CD14-positive monocyte (primary cell): Measurements from ENCODE around the gene MORN5. TPM values are rescaled to one million over a fixed set of nuclear protein-coding genes. Genes with fewer than 3 reads are reported as not detected.

Experiments
- DNase-seq, 3 donors: peaks; one replicate each; pipeline ENCODE4 v3.0.0-alpha.2; 2011 to 2022
- H2AFZ ChIP-seq: 2 replicates; pipeline ENCODE4 v1.6.0; 2012; ENCODE audit warnings: mild to moderate bottlenecking, low read depth, low read length, inconsistent platforms; ENCODE audit not compliant: insufficient read depth, poor library complexity, severe bottlenecking
- H3K27ac ChIP-seq, 2 donors: 1 replicate in 1 of 2; 2 replicates in 1 of 2; pipeline ENCODE4 v1.5.1; 2012 to 2013; ENCODE audit warnings: low read length in 2 of 2, control low read depth in 1 of 2, inconsistent platforms in 1 of 2, low read depth in 1 of 2, mild to moderate bottlenecking in 1 of 2
- H3K27me3 ChIP-seq, 2 donors: one replicate each; pipeline versions ENCODE4 v1.6.0 to v1.6.1; 2011 to 2013; ENCODE audit warnings: low read length in 2 of 2; ENCODE audit not compliant: control insufficient read depth in 2 of 2, insufficient read depth in 2 of 2
- H3K36me3 ChIP-seq, 2 donors: replicated peaks in 1 of 2; 1 replicate in 1 of 2; 2 replicates in 1 of 2; pipeline versions ENCODE4 v1.5.1 to v1.6.1; 2012 to 2013; ENCODE audit warnings: low read length in 2 of 2, control low read depth in 1 of 2, inconsistent platforms in 1 of 2, mild to moderate bottlenecking in 1 of 2; ENCODE audit not compliant: insufficient read depth in 2 of 2, control insufficient read depth in 1 of 2
- H3K4me1 ChIP-seq, 2 donors: 1 replicate in 1 of 2; 2 replicates in 1 of 2; pipeline versions ENCODE4 v1.5.1 to v1.6.1; 2012 to 2013; ENCODE audit warnings: low read length in 2 of 2, control low read depth in 1 of 2, inconsistent platforms in 1 of 2, mild to moderate bottlenecking in 1 of 2, moderate library complexity in 1 of 2; ENCODE audit not compliant: insufficient read depth in 2 of 2, control insufficient read depth in 1 of 2
- H3K4me2 ChIP-seq: replicated peaks from 2 replicates; pipeline ENCODE3; 2012; ENCODE audit warnings: low read length, moderate library complexity, mild to moderate bottlenecking; ENCODE audit not compliant: poor library complexity, severe bottlenecking; ENCODE audit errors: extremely low read depth
- H3K4me3 ChIP-seq, 3 experiments: fragments of 200-600 bp in 1 of 3; sonication (generic) in 1 of 3; replicated peaks in 1 of 3; 1 replicate in 2 of 3; 2 replicates in 1 of 3; pipeline ENCODE4 v1.5.1; 2011 to 2013; ENCODE audit warnings: low read length in 3 of 3, mild to moderate bottlenecking in 3 of 3, control low read depth in 2 of 3, low read depth in 2 of 3, inconsistent platforms in 1 of 3, moderate library complexity in 1 of 3
- H3K79me2 ChIP-seq: 2 replicates; pipeline ENCODE4 v1.6.0; 2012; ENCODE audit warnings: mild to moderate bottlenecking, control low read depth, inconsistent platforms, low read length, moderate library complexity; ENCODE audit not compliant: insufficient read depth
- H3K9ac ChIP-seq: 2 replicates; pipeline ENCODE4 v1.6.0; 2017; ENCODE audit warnings: low read length, mild to moderate bottlenecking; ENCODE audit not compliant: insufficient read depth, poor library complexity, severe bottlenecking
- H3K9me3 ChIP-seq, 2 donors: replicated peaks in 1 of 2; 1 replicate in 1 of 2; 2 replicates in 1 of 2; pipeline versions ENCODE4 v1.5.1 to v1.6.1; 2012 to 2013; ENCODE audit warnings: low read length in 2 of 2, control low read depth in 1 of 2; ENCODE audit not compliant: control insufficient read depth in 1 of 2, insufficient read depth in 1 of 2
- H4K20me1 ChIP-seq: 2 replicates; pipeline ENCODE4 v1.6.0; 2012; ENCODE audit warnings: mild to moderate bottlenecking, low read length, control low read depth, moderate library complexity; ENCODE audit not compliant: insufficient read depth
- H3K27ac Mint-ChIP-seq, 7 donors: one replicate each; pipeline ENCODE4 v1.8.0; 2020; ENCODE audit warnings: mild to moderate bottlenecking in 7 of 7, mixed read lengths in 7 of 7, moderate library complexity in 6 of 7, inconsistent platforms in 2 of 7
- H3K27me3 Mint-ChIP-seq, 3 donors: one replicate each; pipeline ENCODE4 v1.8.0; 2021 to 2022; ENCODE audit warnings: low read depth in 3 of 3, mild to moderate bottlenecking in 3 of 3, mixed read lengths in 3 of 3, moderate library complexity in 3 of 3, inconsistent platforms in 1 of 3
- H3K36me3 Mint-ChIP-seq, 2 donors: one replicate each; pipeline ENCODE4 v1.8.0; 2020; ENCODE audit warnings: mixed read lengths in 2 of 2, inconsistent platforms in 1 of 2, mild to moderate bottlenecking in 1 of 2
- H3K4me1 Mint-ChIP-seq: one replicate; pipeline ENCODE4 v1.8.0; 2020; ENCODE audit warnings: mild to moderate bottlenecking, mixed read lengths
- H3K4me3 Mint-ChIP-seq, 2 donors: one replicate each; pipeline ENCODE4 v1.8.0; 2020; ENCODE audit warnings: mild to moderate bottlenecking in 2 of 2, mixed read lengths in 2 of 2, moderate library complexity in 1 of 2
- H3K9me3 Mint-ChIP-seq, 7 donors: one replicate each; pipeline ENCODE4 v1.8.0; 2020 to 2022; ENCODE audit warnings: mixed read lengths in 7 of 7, mild to moderate bottlenecking in 6 of 7, moderate library complexity in 6 of 7, inconsistent platforms in 2 of 7
- WGBS: methylation state at CpG from one replicate; pipeline ENCODE4 v1.1.5; 2013; ENCODE audit warnings: missing lambda C conversion rate; ENCODE audit not compliant: insufficient coverage; 5-methylcytosine and 5-hydroxymethylcytosine counted together
- intact Hi-C, 2 donors: fragments of 100-400 bp; cut with micrococcal nuclease; formaldehyde crosslinking; loops; one replicate each; pipeline versions ENCODE4 v1.15.0 to v1.15.1; 2023
- polyA plus RNA-seq, 3 donors: library from polyadenylated mRNA; depleted of rRNA in 1 of 3; unstranded in 2 of 3; stranded (reverse) in 1 of 3; fragments of 300-500 nt in 2 of 3; fragments of >200 nt in 1 of 3; fragmentation: Illumina TruSeq in 2 of 3; gene quantifications; 1 replicate in 2 of 3; 2 replicates in 1 of 3; pipeline ENCODE4 v1.2.3, GENCODE V29; 2012 to 2021
- TF ChIP-seq, protein P1 (sequence below): fragments of 200-600 bp; IDR thresholded peaks from one replicate; pipeline ENCODE4 v1.8.0; 2022; ENCODE audit warnings: antibody characterized with exemption, mild to moderate bottlenecking

The MORN5 gene
- polyA plus RNA-seq, 3 donors: not detected

DNA sequence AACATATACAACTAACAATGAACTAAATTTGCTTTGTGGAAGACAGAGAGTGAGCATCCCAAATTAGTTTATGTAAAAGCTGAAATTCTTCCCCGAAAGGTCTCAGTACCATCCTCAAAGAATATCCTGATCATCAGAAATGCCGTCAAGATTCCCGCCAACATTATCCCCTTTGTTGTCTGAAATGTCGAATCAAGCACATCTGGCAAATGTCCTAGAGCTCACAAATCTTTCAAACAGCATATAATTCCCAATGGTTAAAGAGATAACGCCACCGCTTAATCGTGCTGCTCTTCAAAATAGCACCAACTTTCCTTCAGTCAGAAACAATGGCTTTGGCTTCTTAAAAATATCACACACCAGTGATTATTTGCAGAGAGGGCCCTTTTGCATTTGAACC is 23.8 kb downstream of the MORN5 start:
- DNase-seq: no peak

DNA sequence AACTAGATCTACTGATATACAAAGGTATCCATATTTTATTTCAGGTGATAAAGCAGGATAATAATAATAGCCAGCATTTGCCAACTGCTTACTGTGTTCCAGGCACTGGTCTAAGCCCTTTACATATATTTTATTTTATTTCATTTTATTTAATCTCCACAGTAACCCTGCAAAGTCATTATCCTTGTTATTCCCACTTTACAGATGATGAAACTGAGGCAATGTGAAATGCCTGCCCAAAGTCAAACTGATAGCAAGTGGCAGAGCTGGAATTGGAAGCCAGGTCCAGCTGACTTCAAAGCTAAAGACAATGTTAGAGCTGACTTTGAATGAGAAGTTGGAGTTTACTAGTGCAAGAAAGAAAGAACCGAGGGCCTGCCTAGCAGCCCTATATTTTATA is 24.8 kb downstream of the MORN5 start:
- peaks cover 0 to 2% (median 0%) of the 10 kb centered on the region in 7 donors for H3K9me3 Mint-ChIP-seq
- H3K27me3 Mint-ChIP-seq: peaks cover 0 to 6% (median 5%) of the 10 kb centered on the region in 3 donors
- Histone ChIP-seq H3K9ac (no peak overlapping the region), H3K4me3 (no peak overlapping the region), H4K20me1 (no peaks in the 10 kb centered on the region), H3K4me1 (no peaks in the 10 kb centered on the region), H2AFZ (no peak overlapping the region), H3K79me2 (no peaks in the 10 kb centered on the region), H3K27ac (no peak overlapping the region), H3K27me3 (no peaks in the 10 kb centered on the region), H3K4me2 (no peak overlapping the region), H3K9me3 (no peaks in the 10 kb centered on the region), H3K36me3 (no peaks in the 10 kb centered on the region)
- DNase-seq: no peak
- TF ChIP-seq, protein P1, sequence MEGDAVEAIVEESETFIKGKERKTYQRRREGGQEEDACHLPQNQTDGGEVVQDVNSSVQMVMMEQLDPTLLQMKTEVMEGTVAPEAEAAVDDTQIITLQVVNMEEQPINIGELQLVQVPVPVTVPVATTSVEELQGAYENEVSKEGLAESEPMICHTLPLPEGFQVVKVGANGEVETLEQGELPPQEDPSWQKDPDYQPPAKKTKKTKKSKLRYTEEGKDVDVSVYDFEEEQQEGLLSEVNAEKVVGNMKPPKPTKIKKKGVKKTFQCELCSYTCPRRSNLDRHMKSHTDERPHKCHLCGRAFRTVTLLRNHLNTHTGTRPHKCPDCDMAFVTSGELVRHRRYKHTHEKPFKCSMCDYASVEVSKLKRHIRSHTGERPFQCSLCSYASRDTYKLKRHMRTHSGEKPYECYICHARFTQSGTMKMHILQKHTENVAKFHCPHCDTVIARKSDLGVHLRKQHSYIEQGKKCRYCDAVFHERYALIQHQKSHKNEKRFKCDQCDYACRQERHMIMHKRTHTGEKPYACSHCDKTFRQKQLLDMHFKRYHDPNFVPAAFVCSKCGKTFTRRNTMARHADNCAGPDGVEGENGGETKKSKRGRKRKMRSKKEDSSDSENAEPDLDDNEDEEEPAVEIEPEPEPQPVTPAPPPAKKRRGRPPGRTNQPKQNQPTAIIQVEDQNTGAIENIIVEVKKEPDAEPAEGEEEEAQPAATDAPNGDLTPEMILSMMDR: no peak
- WGBS: no CpG with 5 or more reads among the region's 1 CpG
- H3K4me3 Mint-ChIP-seq: no peak overlapping the region
- intact Hi-C loops: no loop called here
- no peaks in the 10 kb centered on the region for H3K36me3 Mint-ChIP-seq
- H3K4me1 Mint-ChIP-seq: no peaks in the 10 kb centered on the region
- H3K27ac Mint-ChIP-seq: no peak overlapping the region

More for the DNA sequence above, 23.8 kb downstream of the MORN5 start:
- Mint-ChIP-seq H3K4me3 (no peak overlapping the region), H3K36me3 (no peaks in the 10 kb centered on the region), H3K4me1 (no peaks in the 10 kb centered on the region), H3K27me3 (peaks cover 0 to 6% (median 5%) of the 10 kb centered on the region in 3 donors), H3K9me3 (peaks cover 0 to 2% (median 0%) of the 10 kb centered on the region in 7 donors), H3K27ac (no peak overlapping the region)
- intact Hi-C loops: no loop called here
- no peaks in the 10 kb centered on the region for H3K4me1 ChIP-seq
- TF ChIP-seq, protein P1: no peak
- no peaks in the 10 kb centered on the region for H3K79me2 ChIP-seq
- no peaks in the 10 kb centered on the region for H3K9me3 ChIP-seq
- no peak overlapping the region for H3K27ac ChIP-seq
- H3K36me3 ChIP-seq: no peaks in the 10 kb centered on the region
- no peak overlapping the region for H3K4me3 ChIP-seq
- H3K4me2 ChIP-seq: no peak overlapping the region
- WGBS: 93% methylated on average over 5 of the region's 7 CpGs
- no peak overlapping the region for H2AFZ ChIP-seq
- H4K20me1 ChIP-seq: no peaks in the 10 kb centered on the region
- H3K27me3 ChIP-seq: no peaks in the 10 kb centered on the region
- no peak overlapping the region for H3K9ac ChIP-seq
